Calu3 (cell line): ENCODE data around the gene KRTAP2-4. TPM values are rescaled to one million over a fixed set of nuclear protein-coding genes. Genes with fewer than 3 reads are reported as not detected.
"Not testable (repeated sequence)": the region's sequence is repeated elsewhere in the genome, so short reads cannot be mapped to it uniquely, and the experiment has no call there.

Experiments
- BruUV-seq: library from RNA; stranded (reverse); fragments of 400-500 nt; replicated peaks from 2 replicates; lab custom pipeline; 2021; lab: Mats Ljungman, UMichigan
- CTCF ChIA-PET: fragments of 300-600 bp; sonication (Branson Sonifier 250); formaldehyde crosslinking; loops from one replicate; lab custom pipeline; 2022; ENCODE audit warnings: antibody characterized with exemption; lab: Charles Lee
- DNase-seq: peaks from one replicate; pipeline ENCODE4 v3.0.0; 2022
- H3K27ac Mint-ChIP-seq: one replicate; pipeline ENCODE4 v1.8.0; 2022; ENCODE audit warnings: mixed read lengths; ENCODE audit not compliant: unreplicated experiment
- H3K27me3 Mint-ChIP-seq: one replicate; pipeline ENCODE4 v1.8.0; 2022; ENCODE audit warnings: mixed read lengths; ENCODE audit not compliant: unreplicated experiment
- H3K36me3 Mint-ChIP-seq: one replicate; pipeline ENCODE4 v1.8.0; 2022; ENCODE audit warnings: mild to moderate bottlenecking, moderate library complexity, mixed read lengths; ENCODE audit not compliant: insufficient read depth, unreplicated experiment
- H3K4me1 Mint-ChIP-seq: one replicate; pipeline ENCODE4 v1.8.0; 2022; ENCODE audit warnings: mild to moderate bottlenecking, low read depth, mixed read lengths; ENCODE audit not compliant: unreplicated experiment
- H3K4me3 Mint-ChIP-seq: one replicate; pipeline ENCODE4 v1.8.0; 2022; ENCODE audit warnings: mild to moderate bottlenecking, low read depth, moderate library complexity, mixed read lengths; ENCODE audit not compliant: unreplicated experiment
- H3K9me3 Mint-ChIP-seq: one replicate; pipeline ENCODE4 v1.8.0; 2022; ENCODE audit warnings: low read depth, mixed read lengths; ENCODE audit not compliant: unreplicated experiment
- intact Hi-C: fragments of 100-400 bp; cut with micrococcal nuclease; formaldehyde crosslinking; loops from one replicate; pipeline ENCODE4 v1.10.0; 2022; ENCODE audit not compliant: unreplicated experiment
- total RNA-seq: library from RNA; stranded (reverse); gene quantifications from 2 replicates; pipeline ENCODE4 v1.2.3, GENCODE V29; 2022
- TF ChIP-seq, protein P1 (sequence below): fragments of 200-600 bp; IDR thresholded peaks from one replicate; pipeline ENCODE4 v1.8.0; 2022; ENCODE audit warnings: antibody characterized with exemption; ENCODE audit not compliant: unreplicated experiment

Gene KRTAP2-4
- total RNA-seq, 1 experiment from 2014 or later, result not detected

DNA sequence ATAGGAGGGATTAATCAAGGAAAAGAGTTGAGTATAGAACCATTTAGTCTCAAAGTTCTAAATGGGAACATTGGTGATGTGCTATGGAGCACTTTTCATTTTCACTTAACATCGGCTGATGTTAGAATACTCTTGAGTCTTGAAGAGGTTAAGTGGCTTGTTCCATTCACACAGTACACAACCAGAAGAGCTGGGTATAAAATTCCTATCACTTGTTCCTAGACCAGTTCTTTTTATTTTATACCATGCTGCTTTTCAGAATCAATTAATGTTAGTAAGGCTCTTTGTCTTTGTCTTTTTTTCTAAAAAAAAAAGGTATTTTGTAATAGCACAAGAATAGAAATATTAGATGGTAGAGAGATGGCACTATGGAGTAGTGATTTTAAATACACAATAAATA lies 22.7 kb downstream of the KRTAP2-4 start:
- CTCF ChIA-PET, result interaction anchor here (0.9 kb wide), 1 partner anchor 84 kb away, joined by 3 read pairs; no protein-coding TSS in a partner anchor
- Mint-ChIP-seq H3K9me3 (peaks cover 7% of the 10 kb centered on the region), H3K4me1 (peaks cover 35% of the 10 kb centered on the region), H3K4me3 (no peak overlapping the region), H3K27ac (no peak overlapping the region), H3K36me3 (peaks cover 6% of the 10 kb centered on the region), H3K27me3 (no peaks in the 10 kb centered on the region)
- TF ChIP-seq, protein P1, sequence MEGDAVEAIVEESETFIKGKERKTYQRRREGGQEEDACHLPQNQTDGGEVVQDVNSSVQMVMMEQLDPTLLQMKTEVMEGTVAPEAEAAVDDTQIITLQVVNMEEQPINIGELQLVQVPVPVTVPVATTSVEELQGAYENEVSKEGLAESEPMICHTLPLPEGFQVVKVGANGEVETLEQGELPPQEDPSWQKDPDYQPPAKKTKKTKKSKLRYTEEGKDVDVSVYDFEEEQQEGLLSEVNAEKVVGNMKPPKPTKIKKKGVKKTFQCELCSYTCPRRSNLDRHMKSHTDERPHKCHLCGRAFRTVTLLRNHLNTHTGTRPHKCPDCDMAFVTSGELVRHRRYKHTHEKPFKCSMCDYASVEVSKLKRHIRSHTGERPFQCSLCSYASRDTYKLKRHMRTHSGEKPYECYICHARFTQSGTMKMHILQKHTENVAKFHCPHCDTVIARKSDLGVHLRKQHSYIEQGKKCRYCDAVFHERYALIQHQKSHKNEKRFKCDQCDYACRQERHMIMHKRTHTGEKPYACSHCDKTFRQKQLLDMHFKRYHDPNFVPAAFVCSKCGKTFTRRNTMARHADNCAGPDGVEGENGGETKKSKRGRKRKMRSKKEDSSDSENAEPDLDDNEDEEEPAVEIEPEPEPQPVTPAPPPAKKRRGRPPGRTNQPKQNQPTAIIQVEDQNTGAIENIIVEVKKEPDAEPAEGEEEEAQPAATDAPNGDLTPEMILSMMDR, result no peak
- DNase-seq, result no peak
- BruUV-seq, result no TSS peak
- intact Hi-C loops, result loop anchor here (2.0 to 5.0 kb wide), 2 partner anchors 18 to 41 kb away; partner anchors contain the start of gene KRTAP2-3

DNA sequence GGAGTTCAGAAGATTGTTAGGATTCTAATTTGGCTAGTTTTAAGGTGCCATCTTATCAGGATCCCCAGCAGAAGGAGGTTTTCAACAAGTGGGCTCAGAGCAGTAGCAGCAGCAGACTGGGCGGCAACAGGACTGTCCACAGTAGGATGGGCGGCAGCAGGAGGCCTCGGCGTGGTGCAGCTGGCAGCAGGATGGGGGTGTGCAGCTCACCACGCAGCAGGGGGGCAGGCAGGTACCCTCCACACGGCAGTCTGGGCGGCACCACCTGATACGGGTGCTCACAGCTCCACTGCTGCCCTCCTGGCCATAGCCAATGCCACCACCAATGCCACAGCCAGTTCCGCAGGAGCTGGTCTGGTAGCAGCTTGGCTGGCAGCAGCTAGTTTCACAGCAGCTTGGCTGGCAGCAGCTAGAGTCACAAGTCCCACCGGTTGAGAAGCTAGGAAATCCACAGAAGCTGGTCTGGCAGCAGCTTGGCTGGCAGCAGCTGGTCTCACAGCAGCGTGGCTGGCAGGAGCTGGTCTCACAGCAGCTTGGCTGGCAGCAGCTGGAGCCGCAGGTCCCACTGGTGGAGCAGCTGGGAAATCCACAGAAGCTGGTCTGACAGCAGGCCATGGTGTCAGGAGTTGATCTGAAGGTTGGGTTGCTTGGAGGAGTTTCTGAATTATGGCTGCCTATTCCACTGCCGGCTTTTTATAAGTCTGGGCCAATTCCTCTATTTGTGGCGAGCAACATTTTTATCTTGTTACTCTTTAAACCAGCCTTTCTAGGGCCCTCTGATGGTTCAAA lies 24.7 kb downstream of the KRTAP2-4 start, which contains the start of gene KRTAP1-1:
KRTAP1-1 (minus strand) TSS at position 668 of the 789 bp plus-strand sequence; CDS start at position 615, 53 bp downstream.
- H3K27me3 Mint-ChIP-seq, H3K9me3 Mint-ChIP-seq, H3K36me3 Mint-ChIP-seq: not testable (repeated sequence)
- intact Hi-C loops, result loop anchor here (1.0 to 5.0 kb wide), 5 partner anchors 39 to 184 kb away; no protein-coding TSS in a partner anchor
- TF ChIP-seq, protein P1, result peak; percentile 73
- DNase-seq, result peak; percentile 71
- peak within 1 kb of the TSS; percentile 60 for H3K27ac Mint-ChIP-seq
- TSS peak; percentile 97 for BruUV-seq
- H3K4me1 Mint-ChIP-seq, result peaks cover 36% of the 10 kb centered on the region
- peak within 1 kb of the TSS; percentile 63 for H3K4me3 Mint-ChIP-seq
- CTCF ChIA-PET, result interaction anchor here (0.8 to 1.9 kb wide), 11 partner anchors 17 to 186 kb away, joined by 3 to 7 read pairs (median 3); partner anchors contain the start of genes KRT23 and KRT39

DNA sequence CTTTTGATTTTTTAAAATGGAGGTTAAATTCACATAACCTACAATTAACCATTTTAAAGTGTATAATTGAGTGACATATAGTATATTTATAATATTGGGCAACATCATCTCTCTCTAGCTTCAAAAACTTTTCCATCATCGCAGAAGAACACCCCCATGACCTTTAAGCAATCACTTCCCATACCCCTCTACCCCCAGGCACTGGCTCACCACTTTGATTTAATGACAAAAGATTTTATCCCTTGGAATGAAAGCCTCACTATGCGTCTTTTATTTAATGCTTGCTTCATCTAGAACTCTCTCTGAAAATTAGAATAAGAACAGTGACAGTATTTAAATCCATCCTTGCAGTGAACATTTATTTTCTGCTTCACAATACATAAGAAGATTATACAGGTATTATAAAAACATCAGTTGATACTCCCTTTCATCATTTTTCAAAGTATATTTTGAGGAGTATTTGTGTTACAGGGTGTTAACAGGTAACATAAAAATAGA lies 27.8 kb downstream of the KRTAP2-4 start:
- Mint-ChIP-seq H3K36me3 (peaks cover 6% of the 10 kb centered on the region), H3K4me1 (peaks cover 49% of the 10 kb centered on the region), H3K4me3 (no peak overlapping the region), H3K27ac (no peak overlapping the region), H3K27me3 (no peaks in the 10 kb centered on the region), H3K9me3 (no peaks in the 10 kb centered on the region)
- intact Hi-C loops, result no loop called here
- CTCF ChIA-PET, result interaction anchor here (1.1 to 1.4 kb wide), 2 partner anchors 13 to 18 kb away, joined by 3 to 7 read pairs; no protein-coding TSS in a partner anchor
- TF ChIP-seq, protein P1, result no peak
- no TSS peak for BruUV-seq
- no peak for DNase-seq

DNA sequence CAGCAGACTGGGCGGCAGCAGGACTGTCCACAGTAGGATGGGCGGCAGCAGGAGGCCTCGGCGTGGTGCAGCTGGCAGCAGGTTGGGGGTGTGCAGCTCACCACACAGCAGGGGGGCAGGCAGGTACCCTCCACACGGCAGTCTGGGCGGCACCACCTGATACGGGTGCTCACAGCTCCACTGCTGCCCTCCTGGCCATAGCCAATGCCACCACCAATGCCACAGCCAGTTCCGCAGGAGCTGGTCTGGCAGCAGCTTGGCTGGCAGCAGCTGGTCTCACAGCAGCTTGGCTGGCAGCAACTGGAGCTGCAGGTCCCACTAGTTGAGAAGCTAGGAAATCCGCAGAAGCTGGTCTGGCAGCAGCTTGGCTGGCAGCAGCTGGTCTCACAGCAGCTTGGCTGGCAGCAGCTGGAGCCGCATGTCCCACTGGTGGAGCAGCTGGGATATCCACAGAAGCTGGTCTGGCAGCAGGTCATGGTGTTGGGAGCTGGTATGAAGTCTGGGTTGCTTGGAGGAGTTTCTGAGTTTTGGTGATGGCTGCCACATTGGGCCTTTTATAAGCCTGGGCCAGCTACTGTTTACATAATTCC lies 31.2 kb downstream of the KRTAP2-4 start, which contains the start of gene KRTAP1-3:
KRTAP1-3 (minus strand) TSS at position 529 of the 590 bp plus-strand sequence; CDS start at position 476, 53 bp downstream.
- H3K36me3 Mint-ChIP-seq, DNase-seq, intact Hi-C loops, H3K9me3 Mint-ChIP-seq, BruUV-seq, H3K27me3 Mint-ChIP-seq, H3K4me3 Mint-ChIP-seq: not testable (repeated sequence)
- CTCF ChIA-PET, result interaction anchor here (0.7 kb wide), 1 partner anchor 10 kb away, joined by 3 read pairs; no protein-coding TSS in a partner anchor
- Mint-ChIP-seq H3K4me1 (peaks cover 32% of the 10 kb centered on the region), H3K27ac (peak within 1 kb of the TSS; percentile 45)
